Measurements from ENCODE around the gene NDRG4.

GRCh38 chr16:58466396-58466795 is 33.5 kb upstream of the NDRG4 start:
- TF ChIP-seq POLR2A (IDR thresholded peaks at IDR 0.05) (no peak), POLR2AphosphoS5 (IDR thresholded peaks at IDR 0.05) (no peak)
